Transverse colon (tissue), 4 donors: Measurements from ENCODE around the gene SYNE1. TPM values are rescaled to one million over a fixed set of nuclear protein-coding genes. Genes with fewer than 3 reads are reported as not detected.

Experiments used
- DNase-seq: peaks from one replicate; pipeline ENCODE4 v3.0.0-alpha.2; 2019
- H3K27ac ChIP-seq, 4 donors: fragments of 200-600 bp; sonication (generic); 2 replicates each; pipeline ENCODE4 v1.5.1; 2016 to 2018; ENCODE audit warnings: inconsistent platforms in 4 of 4
- H3K27me3 ChIP-seq: fragments of 200-600 bp; sonication (generic); 2 replicates; pipeline ENCODE4 v1.5.1; 2017; ENCODE audit warnings: inconsistent platforms
- H3K36me3 ChIP-seq, 4 donors: fragments of 200-600 bp; sonication (generic); 2 replicates each; pipeline ENCODE4 v1.5.1; 2017 to 2019; ENCODE audit warnings: inconsistent platforms in 4 of 4
- H3K4me1 ChIP-seq, 4 donors: fragments of 200-600 bp; sonication (generic); 2 replicates each; pipeline ENCODE4 v1.5.1; 2017 to 2020; ENCODE audit warnings: inconsistent platforms in 4 of 4
- H3K4me3 ChIP-seq, 4 donors: fragments of 200-600 bp; sonication (generic); 1 replicate in 1 of 4; 2 replicates in 3 of 4; pipeline versions ENCODE4 v1.5.1 to v1.6.1; 2017 to 2019; ENCODE audit warnings: inconsistent platforms in 4 of 4
- H3K9me3 ChIP-seq, 2 donors: fragments of 200-600 bp; sonication (generic); 2 replicates each; pipeline ENCODE4 v1.5.1; 2017 to 2019; ENCODE audit warnings: inconsistent platforms in 2 of 2
- CTCF ChIP-seq, 5 experiments: fragments of 200-600 bp in 3 of 5; fragments of 450-650 bp in 2 of 5; sonication (generic) in 3 of 5; IDR thresholded peaks; 1 replicate in 2 of 5; 2 replicates in 3 of 5; pipeline ENCODE4 v1.5.1; 2016 to 2017; ENCODE audit warnings: antibody characterized with exemption in 5 of 5, inconsistent platforms in 3 of 5, mild to moderate bottlenecking in 2 of 5, moderate library complexity in 1 of 5
- EP300 ChIP-seq: sonication (generic); formaldehyde crosslinking; IDR thresholded peaks from one replicate; pipeline ENCODE4 v1.6.1; 2017; ENCODE audit warnings: antibody characterized with exemption, low read depth
- POLR2A ChIP-seq: fragments of 450-650 bp; IDR thresholded peaks from one replicate; pipeline ENCODE4 v1.6.1; 2016; ENCODE audit warnings: antibody characterized with exemption, mild to moderate bottlenecking, moderate library complexity
- POLR2AphosphoS5 ChIP-seq, 3 donors: sonication (generic); formaldehyde crosslinking; IDR thresholded peaks; one replicate each; pipeline ENCODE4 v1.6.1; 2016; ENCODE audit warnings: antibody characterized with exemption in 3 of 3
- WGBS, 2 donors: methylation state at CpG; one replicate each; pipeline ENCODE4 v1.1.5; 2018; ENCODE audit warnings: low coverage in 1 of 2; 5-methylcytosine and 5-hydroxymethylcytosine counted together
- in situ Hi-C, 4 donors: fragments of 200-750 bp; cut with MboI; loops; one replicate each; pipeline versions ENCODE4 v1.15.0 to v1.15.1; 2017; ENCODE audit warnings: low sequenced_read_pairs in 3 of 4, low pct_ligation_motif_present in 1 of 4, low pct_unique_long_range_greater_than_20kb in 1 of 4
- intact Hi-C: fragments of 100-400 bp; cut with DNase I; formaldehyde crosslinking; loops from one replicate; pipeline ENCODE4 v1.15.1; 2023; ENCODE audit warnings: low total_unique reads
- total RNA-seq, 4 donors: library from RNA; depleted of rRNA; stranded (reverse); fragments of >200 nt; gene quantifications; one replicate each; pipeline ENCODE4 v1.1.0, GENCODE V29; 2016

Gene SYNE1
- total RNA-seq, 4 donors from 2014 or later: 31.4 to 87.2 (median 59.7) TPM

DNA sequence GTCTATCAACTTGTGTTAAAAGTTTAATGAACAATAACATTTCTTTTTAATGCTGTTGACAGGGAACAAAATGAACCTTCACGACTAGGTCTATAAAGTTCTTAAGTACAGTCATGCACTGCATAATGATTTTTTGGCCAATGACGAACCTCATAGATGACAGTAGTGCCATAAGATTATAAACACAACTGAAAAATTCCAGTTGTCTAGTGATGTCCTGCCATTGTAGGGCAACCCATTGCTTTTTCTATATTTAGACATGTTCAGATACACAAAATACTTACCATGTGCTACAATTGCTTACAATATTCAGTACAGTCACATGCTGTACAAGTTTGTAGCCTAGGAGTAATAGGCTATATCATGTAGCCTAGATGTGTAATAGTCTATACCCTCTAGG is 93.6 kb downstream of the SYNE1 start:
- TF ChIP-seq POLR2AphosphoS5 (IDR thresholded peaks at IDR 0.05): no peak
- no peak for TF ChIP-seq CTCF (IDR thresholded peaks at IDR 0.05)
- TF ChIP-seq EP300: no peak
- no peak for TF ChIP-seq POLR2A
- intact Hi-C loops (no loop called here), in situ Hi-C loops (no loop called here)

GRCh38 chr6:152540381-152540780 is 96.8 kb downstream of the SYNE1 start:
- in situ Hi-C loops: no loop called here

More for the DNA sequence above, 93.6 kb downstream of the SYNE1 start:
- no peak overlapping the region for H3K27ac ChIP-seq
- WGBS, 2 donors: 52 to 53% methylated on average over 2 of the region's 2 CpGs
- no peaks in the 10 kb centered on the region for H3K4me1 ChIP-seq
- no peaks in the 10 kb centered on the region for H3K36me3 ChIP-seq
- no peak for DNase-seq
- H3K9me3 ChIP-seq: no peaks in the 10 kb centered on the region
- H3K4me3 ChIP-seq: no peak overlapping the region
- H3K27me3 ChIP-seq: no peaks in the 10 kb centered on the region

GRCh38 chr6:152534541-152534940 is 102.6 kb downstream of the SYNE1 start:
- WGBS, 2 donors: 79 to 91% methylated on average over 1 of the region's 1 CpG
- no peaks in the 10 kb centered on the region for H3K36me3 ChIP-seq
- TF ChIP-seq POLR2AphosphoS5 (IDR thresholded peaks at IDR 0.05): no peak
- TF ChIP-seq POLR2A: no peak

More at GRCh38 chr6:152540381-152540780, 96.8 kb downstream of the SYNE1 start:
- Histone ChIP-seq H3K4me1 (no peaks in the 10 kb centered on the region), H3K4me3 (no peak overlapping the region), H3K27ac (no peak overlapping the region), H3K9me3 (no peaks in the 10 kb centered on the region), H3K36me3 (no peaks in the 10 kb centered on the region), H3K27me3 (no peaks in the 10 kb centered on the region)
- WGBS, 2 donors: 80 to 85% methylated on average over 1 to 2 of the region's 2 CpGs
- intact Hi-C loops: no loop called here
- DNase-seq: no peak
- TF ChIP-seq POLR2A: no peak
- TF ChIP-seq EP300: no peak
- TF ChIP-seq POLR2AphosphoS5 (IDR thresholded peaks at IDR 0.05): no peak
- no peak for TF ChIP-seq CTCF (IDR thresholded peaks at IDR 0.05)

GRCh38 chr6:152532556-152533422 is 104.4 kb downstream of the SYNE1 start:
- 70 to 76% methylated on average over 2 to 3 of the region's 3 CpGs for WGBS, 2 donors
- Histone ChIP-seq H3K4me3 (no peak overlapping the region), H3K36me3 (no peaks in the 10 kb centered on the region), H3K4me1 (no peaks in the 10 kb centered on the region), H3K27me3 (no peaks in the 10 kb centered on the region), H3K9me3 (no peaks in the 10 kb centered on the region), H3K27ac (no peak overlapping the region)
- in situ Hi-C loops: no loop called here
- TF ChIP-seq POLR2AphosphoS5 (IDR thresholded peaks at IDR 0.05): no peak
- TF ChIP-seq EP300: no peak
- no peak for TF ChIP-seq CTCF (IDR thresholded peaks at IDR 0.05)
- intact Hi-C loops: no loop called here
- no peak for DNase-seq

More at GRCh38 chr6:152534541-152534940, 102.6 kb downstream of the SYNE1 start:
- Histone ChIP-seq H3K4me3 (no peak overlapping the region), H3K27ac (no peak overlapping the region), H3K9me3 (no peaks in the 10 kb centered on the region), H3K27me3 (no peaks in the 10 kb centered on the region), H3K4me1 (no peaks in the 10 kb centered on the region)
- intact Hi-C loops: no loop called here
- in situ Hi-C loops: no loop called here
- no peak for DNase-seq
